Uterus (tissue), 2 donors: Measurements from ENCODE around the gene COPA.
A peak's percentile ranks its signal among the peaks of the same experiment; 100 is the strongest.

Source experiments
- POLR2A ChIP-seq, 2 donors: fragments of 450-650 bp; IDR thresholded peaks; one replicate each; pipeline ENCODE4 v1.6.1; 2016; ENCODE audit warnings: antibody characterized with exemption in 2 of 2, mild to moderate bottlenecking in 1 of 2, moderate library complexity in 1 of 2
- TF ChIP-seq, protein P1 (sequence below), 4 experiments: fragments of 200-600 bp in 2 of 4; fragments of 450-650 bp in 2 of 4; sonication (generic) in 2 of 4; IDR thresholded peaks; one replicate each; pipeline ENCODE4 v1.5.1; 2016 to 2019; ENCODE audit warnings: antibody characterized with exemption in 4 of 4, mild to moderate bottlenecking in 2 of 4, moderate library complexity in 1 of 4

DNA sequence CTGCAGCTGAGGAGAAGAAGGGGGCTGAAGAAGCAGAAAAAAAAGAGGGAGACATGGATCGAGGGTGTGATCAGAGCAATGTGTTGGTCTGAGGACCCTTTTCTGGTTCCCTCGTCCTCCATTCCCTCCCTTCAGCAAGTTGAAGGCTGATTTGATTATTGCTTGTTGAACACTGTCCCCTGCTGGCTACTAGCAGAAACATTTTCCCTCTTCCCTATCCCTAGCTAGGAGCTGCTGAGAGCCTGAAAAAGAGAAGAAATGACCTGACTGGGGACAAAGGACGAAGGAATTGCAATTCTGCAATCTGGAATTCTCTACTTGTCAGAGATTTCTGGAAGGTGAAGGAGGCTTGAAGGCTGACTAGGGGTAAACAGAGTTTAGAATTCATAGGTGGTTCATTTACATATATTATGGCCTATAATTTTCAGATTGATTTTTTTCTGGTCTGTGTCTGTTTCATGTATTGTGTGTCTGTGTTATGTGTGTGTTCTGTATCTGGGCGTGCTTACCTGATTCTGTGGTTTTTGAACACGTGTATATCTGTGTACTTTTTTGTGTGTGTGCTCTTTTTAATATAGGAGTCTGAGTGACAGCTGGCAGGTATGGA is 33.6 kb upstream of the COPA start:
- TF ChIP-seq, protein P1, sequence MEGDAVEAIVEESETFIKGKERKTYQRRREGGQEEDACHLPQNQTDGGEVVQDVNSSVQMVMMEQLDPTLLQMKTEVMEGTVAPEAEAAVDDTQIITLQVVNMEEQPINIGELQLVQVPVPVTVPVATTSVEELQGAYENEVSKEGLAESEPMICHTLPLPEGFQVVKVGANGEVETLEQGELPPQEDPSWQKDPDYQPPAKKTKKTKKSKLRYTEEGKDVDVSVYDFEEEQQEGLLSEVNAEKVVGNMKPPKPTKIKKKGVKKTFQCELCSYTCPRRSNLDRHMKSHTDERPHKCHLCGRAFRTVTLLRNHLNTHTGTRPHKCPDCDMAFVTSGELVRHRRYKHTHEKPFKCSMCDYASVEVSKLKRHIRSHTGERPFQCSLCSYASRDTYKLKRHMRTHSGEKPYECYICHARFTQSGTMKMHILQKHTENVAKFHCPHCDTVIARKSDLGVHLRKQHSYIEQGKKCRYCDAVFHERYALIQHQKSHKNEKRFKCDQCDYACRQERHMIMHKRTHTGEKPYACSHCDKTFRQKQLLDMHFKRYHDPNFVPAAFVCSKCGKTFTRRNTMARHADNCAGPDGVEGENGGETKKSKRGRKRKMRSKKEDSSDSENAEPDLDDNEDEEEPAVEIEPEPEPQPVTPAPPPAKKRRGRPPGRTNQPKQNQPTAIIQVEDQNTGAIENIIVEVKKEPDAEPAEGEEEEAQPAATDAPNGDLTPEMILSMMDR (IDR thresholded peaks at IDR 0.05), result peak; percentile 58 to 89 (median 83)
- no peak for TF ChIP-seq POLR2A (IDR thresholded peaks at IDR 0.05)
